Osteoblast (primary cell): Measurements from ENCODE around the gene SLC9A1. TPM values are rescaled to one million over a fixed set of nuclear protein-coding genes. Genes with fewer than 3 reads are reported as not detected.
A peak's percentile ranks its signal among the peaks of the same experiment; 100 is the strongest.

Experiments
- DNase-seq: peaks from one replicate; pipeline ENCODE4 v3.0.0; 2011; ENCODE audit warnings: low spot score, mixed read lengths; ENCODE audit not compliant: insufficient read length; ENCODE audit errors: missing footprints
- H2AFZ ChIP-seq: 2 replicates; pipeline ENCODE4 v1.6.0; 2011; ENCODE audit warnings: mild to moderate bottlenecking, low read length
- H3K27ac ChIP-seq: 2 replicates; pipeline ENCODE4 v1.5.1; 2011; ENCODE audit warnings: mild to moderate bottlenecking, low read depth, low read length, moderate library complexity
- H3K27me3 ChIP-seq: 2 replicates; pipeline ENCODE4 v1.6.0; 2012; ENCODE audit warnings: mild to moderate bottlenecking, control low read depth, inconsistent platforms, low read length, moderate library complexity; ENCODE audit not compliant: insufficient read depth
- H3K36me3 ChIP-seq: 2 replicates; pipeline ENCODE4 v1.5.1; 2011; ENCODE audit warnings: mild to moderate bottlenecking, low read length, control low read depth, moderate library complexity; ENCODE audit not compliant: insufficient read depth
- H3K4me1 ChIP-seq: 2 replicates; pipeline ENCODE4 v1.5.1; 2011; ENCODE audit warnings: mild to moderate bottlenecking, low read length, control low read depth, moderate library complexity; ENCODE audit not compliant: insufficient read depth
- H3K4me2 ChIP-seq: 2 replicates; pipeline ENCODE4 v1.6.0; 2011; ENCODE audit warnings: mild to moderate bottlenecking, low read length; ENCODE audit not compliant: insufficient read depth
- H3K4me3 ChIP-seq: fragments of 200-600 bp; sonication (generic); 3 replicates; pipeline ENCODE4 v1.5.1; 2012; ENCODE audit warnings: mild to moderate bottlenecking, low read length, inconsistent platforms; ENCODE audit not compliant: insufficient read depth
- H3K79me2 ChIP-seq: 2 replicates; pipeline ENCODE4 v1.6.0; 2012; ENCODE audit warnings: mild to moderate bottlenecking, low read length, control low read depth, inconsistent platforms; ENCODE audit not compliant: insufficient read depth
- H3K9me3 ChIP-seq: 2 replicates; pipeline ENCODE4 v1.5.1; 2011; ENCODE audit warnings: low read depth, low read length, control low read depth
- H4K20me1 ChIP-seq: 2 replicates; pipeline ENCODE4 v1.6.0; 2012; ENCODE audit warnings: mild to moderate bottlenecking, low read length, control low read depth; ENCODE audit not compliant: insufficient read depth
- total RNA-seq: library from RNA; depleted of rRNA; stranded (reverse); fragments of >200 nt; gene quantifications from 2 replicates; pipeline ENCODE4 v1.2.3, GENCODE V29; 2012
- TF ChIP-seq, protein P1 (sequence below): IDR thresholded peaks from 2 replicates; pipeline ENCODE4 v1.5.1; 2011; ENCODE audit warnings: mild to moderate bottlenecking, low read depth, low read length, moderate library complexity; ENCODE audit errors: extremely low read depth

The SLC9A1 gene
- total RNA-seq, 1 donor = 7.6 TPM

DNA sequence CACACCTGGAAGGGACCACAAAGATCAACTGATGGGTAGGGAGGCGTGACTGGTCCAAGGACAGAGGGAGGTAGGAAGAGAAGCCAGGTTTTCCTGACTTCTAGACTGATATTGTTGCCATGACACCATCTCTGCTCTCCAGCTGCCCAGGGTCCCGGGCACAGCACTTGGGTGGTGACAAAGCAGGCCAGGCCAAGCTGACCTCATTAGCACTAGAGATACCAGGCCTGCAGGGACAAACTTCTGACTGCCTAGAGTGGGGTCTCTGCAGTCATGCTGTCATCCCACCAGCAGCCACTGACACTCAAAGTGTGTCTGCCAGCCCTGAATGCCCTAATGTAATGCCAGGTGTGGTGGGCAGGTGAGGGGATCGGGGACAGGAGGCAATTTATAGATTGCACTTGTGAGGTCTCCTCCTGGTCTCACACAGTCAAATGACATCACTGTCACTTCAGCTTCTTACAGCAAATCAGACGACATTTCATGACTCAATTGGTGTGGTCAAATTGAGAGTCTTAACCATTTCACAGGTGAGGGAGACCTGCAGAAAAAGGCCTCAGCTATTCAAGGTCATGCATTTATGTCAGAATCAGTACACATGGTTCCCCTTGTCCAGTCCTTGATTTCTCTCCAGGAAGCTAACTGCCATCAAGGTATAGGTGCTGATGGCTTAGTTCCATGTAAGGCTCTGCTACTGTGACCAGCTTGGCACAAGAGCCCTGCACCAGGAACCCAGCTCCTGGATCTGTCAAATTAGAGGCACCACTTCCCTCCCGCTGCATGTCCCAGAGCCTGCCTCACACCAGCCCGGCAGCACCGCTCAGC is 2.7 kb downstream of the SLC9A1 start:
- H3K9me3 ChIP-seq = no peaks in the 10 kb centered on the region
- H3K79me2 ChIP-seq = peaks cover 73% of the 10 kb centered on the region
- H3K4me1 ChIP-seq = peaks cover 34% of the 10 kb centered on the region
- H4K20me1 ChIP-seq = peaks cover 50% of the 10 kb centered on the region
- DNase-seq = peak; percentile 91
- no peak overlapping the region for H2AFZ ChIP-seq
- H3K4me3 ChIP-seq = peak overlapping the region; percentile 89
- no peaks in the 10 kb centered on the region for H3K36me3 ChIP-seq
- H3K4me2 ChIP-seq = peak overlapping the region; percentile 95
- no peaks in the 10 kb centered on the region for H3K27me3 ChIP-seq
- H3K27ac ChIP-seq = peak overlapping the region; percentile 93
- TF ChIP-seq, protein P1, sequence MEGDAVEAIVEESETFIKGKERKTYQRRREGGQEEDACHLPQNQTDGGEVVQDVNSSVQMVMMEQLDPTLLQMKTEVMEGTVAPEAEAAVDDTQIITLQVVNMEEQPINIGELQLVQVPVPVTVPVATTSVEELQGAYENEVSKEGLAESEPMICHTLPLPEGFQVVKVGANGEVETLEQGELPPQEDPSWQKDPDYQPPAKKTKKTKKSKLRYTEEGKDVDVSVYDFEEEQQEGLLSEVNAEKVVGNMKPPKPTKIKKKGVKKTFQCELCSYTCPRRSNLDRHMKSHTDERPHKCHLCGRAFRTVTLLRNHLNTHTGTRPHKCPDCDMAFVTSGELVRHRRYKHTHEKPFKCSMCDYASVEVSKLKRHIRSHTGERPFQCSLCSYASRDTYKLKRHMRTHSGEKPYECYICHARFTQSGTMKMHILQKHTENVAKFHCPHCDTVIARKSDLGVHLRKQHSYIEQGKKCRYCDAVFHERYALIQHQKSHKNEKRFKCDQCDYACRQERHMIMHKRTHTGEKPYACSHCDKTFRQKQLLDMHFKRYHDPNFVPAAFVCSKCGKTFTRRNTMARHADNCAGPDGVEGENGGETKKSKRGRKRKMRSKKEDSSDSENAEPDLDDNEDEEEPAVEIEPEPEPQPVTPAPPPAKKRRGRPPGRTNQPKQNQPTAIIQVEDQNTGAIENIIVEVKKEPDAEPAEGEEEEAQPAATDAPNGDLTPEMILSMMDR = no peak

DNA sequence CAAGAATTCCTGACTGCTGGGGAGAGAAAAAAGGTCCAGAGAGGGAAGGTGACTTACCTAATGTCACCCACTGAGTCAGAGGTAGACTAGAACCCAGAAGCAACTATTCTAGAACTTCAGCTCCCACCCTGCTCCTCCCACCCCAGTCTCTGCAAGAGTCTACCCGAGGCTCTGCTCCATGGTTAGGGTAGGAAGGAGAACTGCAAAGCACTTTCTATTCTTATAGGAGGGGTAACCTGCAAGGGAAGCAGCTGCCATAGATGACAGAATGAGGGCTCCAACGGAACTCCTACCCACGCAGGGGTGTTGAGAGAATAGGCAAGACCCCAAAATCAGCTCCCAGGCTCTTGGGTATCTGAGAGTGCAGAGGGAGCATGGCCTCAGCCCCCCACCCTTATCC is 4.3 kb downstream of the SLC9A1 start:
- H3K36me3 ChIP-seq = no peaks in the 10 kb centered on the region
- H3K27me3 ChIP-seq = no peaks in the 10 kb centered on the region
- H3K9me3 ChIP-seq = no peaks in the 10 kb centered on the region
- peaks cover 43% of the 10 kb centered on the region for H3K4me1 ChIP-seq
- no peak for DNase-seq
- H4K20me1 ChIP-seq = peaks cover 50% of the 10 kb centered on the region
- H3K79me2 ChIP-seq = peaks cover 78% of the 10 kb centered on the region
- no peak overlapping the region for H3K27ac ChIP-seq
- no peak overlapping the region for H3K4me3 ChIP-seq
- H3K4me2 ChIP-seq = no peak overlapping the region
- TF ChIP-seq, protein P1 = no peak
- H2AFZ ChIP-seq = no peak overlapping the region

DNA sequence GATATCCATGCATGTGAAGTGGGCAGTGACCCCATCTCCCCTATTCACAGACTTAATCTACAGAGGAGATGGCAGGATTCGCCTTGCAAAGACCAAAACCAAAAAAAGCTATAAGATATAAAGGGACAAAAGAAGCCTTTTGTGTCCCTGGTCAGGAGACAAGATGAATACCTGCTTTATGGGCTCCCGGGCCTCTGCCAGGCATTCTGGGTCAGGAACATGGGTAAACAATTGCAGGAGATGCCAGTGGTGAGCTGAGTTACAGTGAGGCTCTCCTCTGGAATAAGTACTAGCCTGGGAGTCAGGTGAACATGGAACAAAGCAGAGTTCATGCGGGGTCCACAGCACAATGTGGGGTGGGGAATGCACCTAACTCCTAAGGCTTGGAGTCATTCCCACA is 4.7 kb downstream of the SLC9A1 start:
- no peak for DNase-seq
- Histone ChIP-seq H3K79me2 (peaks cover 78% of the 10 kb centered on the region), H3K27ac (no peak overlapping the region), H3K4me2 (no peak overlapping the region), H3K9me3 (no peaks in the 10 kb centered on the region), H3K4me1 (peaks cover 43% of the 10 kb centered on the region), H3K4me3 (no peak overlapping the region), H3K27me3 (no peaks in the 10 kb centered on the region), H3K36me3 (no peaks in the 10 kb centered on the region), H2AFZ (no peak overlapping the region), H4K20me1 (peaks cover 50% of the 10 kb centered on the region)
- TF ChIP-seq, protein P1 = no peak

DNA sequence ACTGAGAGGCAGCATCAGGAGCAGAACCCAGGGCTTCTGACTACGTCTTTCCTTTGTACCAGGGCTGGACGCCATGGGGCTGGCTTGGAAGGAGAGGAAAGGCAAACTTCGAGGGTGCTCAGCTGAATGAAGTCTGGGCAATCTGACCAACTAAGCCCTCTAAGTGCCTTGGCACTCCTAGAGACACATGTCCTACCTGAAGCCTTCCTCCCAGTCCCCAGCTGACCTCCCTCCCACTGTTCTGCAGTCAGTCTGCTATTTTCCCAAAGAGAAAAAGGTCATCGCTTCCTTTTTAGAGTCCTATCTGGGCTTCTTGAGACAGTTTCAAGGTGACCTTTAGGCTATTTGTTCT is 5.2 kb downstream of the SLC9A1 start:
- H3K4me2 ChIP-seq = no peak overlapping the region
- H3K36me3 ChIP-seq = no peaks in the 10 kb centered on the region
- TF ChIP-seq, protein P1 = no peak
- peaks cover 45% of the 10 kb centered on the region for H3K4me1 ChIP-seq
- no peak overlapping the region for H2AFZ ChIP-seq
- no peak for DNase-seq
- H3K27me3 ChIP-seq = no peaks in the 10 kb centered on the region
- H3K79me2 ChIP-seq = peaks cover 77% of the 10 kb centered on the region
- no peak overlapping the region for H3K4me3 ChIP-seq
- no peaks in the 10 kb centered on the region for H3K9me3 ChIP-seq
- H4K20me1 ChIP-seq = peaks cover 50% of the 10 kb centered on the region
- no peak overlapping the region for H3K27ac ChIP-seq
